Eye (tissue), 1 donor: ENCODE results near the gene MAP1S.
"Not testable (repeated sequence)": the region's sequence is repeated elsewhere in the genome, so short reads cannot be mapped to it uniquely, and the experiment has no call there.

Experiments
- DNase-seq: peaks from one replicate; pipeline ENCODE4 v3.0.0-alpha.2; 2015

MAP1S gene

GRCh38 chr19:17765069-17765618 is 45.9 kb downstream of the MAP1S start:
- DNase-seq: no peak

GRCh38 chr19:17766543-17767131 is 47.4 kb downstream of the MAP1S start:
- DNase-seq: peak; percentile 79

GRCh38 chr19:17767559-17767958 is 48.3 kb downstream of the MAP1S start:
- no peak for DNase-seq

- DNase-seq: no peak
Measured at GRCh38 chr19:17770613-17771012, 51.3 kb downstream of the MAP1S start.

GRCh38 chr19:17772172-17772571 is 52.9 kb downstream of the MAP1S start:
- DNase-seq: no peak

- DNase-seq: peak; percentile 20
Measured at GRCh38 chr19:17775245-17775927, 56.1 kb downstream of the MAP1S start.

GRCh38 chr19:17775991-17776803 is 56.9 kb downstream of the MAP1S start:
- DNase-seq: no peak

- DNase-seq: not testable (repeated sequence)
Measured at GRCh38 chr19:17777840-17778239, 58.6 kb downstream of the MAP1S start.

- DNase-seq: peak; percentile 35
Measured at GRCh38 chr19:17778251-17778967, 59.1 kb downstream of the MAP1S start.

GRCh38 chr19:17778968-17779929 is 60.0 kb downstream of the MAP1S start:
- DNase-seq: peak; percentile 79

GRCh38 chr19:17780781-17781180 is 61.5 kb downstream of the MAP1S start:
- no peak for DNase-seq

- not testable (repeated sequence) for DNase-seq
Measured at GRCh38 chr19:17783721-17784120, 64.4 kb downstream of the MAP1S start.
